Measurements from ENCODE around the gene GLUD2. TPM values are rescaled to one million over a fixed set of nuclear protein-coding genes. Genes with fewer than 3 reads are reported as not detected.

The GLUD2 gene
- total RNA-seq, 1 experiment from 2014 or later: 2.2 TPM

- no peak for DNase-seq (ENCODE audit: low read depth)
- in situ Hi-C loops (cut with HindIII; ENCODE audit: low pct_unique_long_range_greater_than_20kb, low sequenced_read_pairs): no loop called here
Observed at GRCh38 chrX:121084903-121085611, 37.6 kb downstream of the GLUD2 start.

- DNase-seq (ENCODE audit: low read depth): no peak
- in situ Hi-C loops (cut with HindIII; ENCODE audit: low pct_unique_long_range_greater_than_20kb, low sequenced_read_pairs): no loop called here
Observed at GRCh38 chrX:121085612-121086010, 38.2 kb downstream of the GLUD2 start.

DNA sequence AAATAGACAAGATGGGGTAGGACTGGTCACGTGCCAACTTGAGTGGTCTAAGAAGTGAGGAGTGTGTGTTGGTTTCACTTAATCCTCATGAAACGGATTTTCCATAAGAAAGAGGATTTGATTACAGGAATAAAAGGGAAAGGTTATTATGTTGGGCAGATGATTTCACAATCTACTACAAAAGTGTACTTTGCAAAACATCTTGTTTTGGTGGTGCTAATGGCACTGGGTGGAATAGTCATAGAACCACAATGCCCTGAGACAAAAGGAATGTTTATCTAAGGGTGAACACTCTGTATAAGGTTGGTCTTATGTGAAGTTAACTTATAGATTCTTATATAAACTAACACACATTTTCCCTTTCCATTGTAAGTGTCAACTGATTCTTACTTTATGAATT, 45.6 kb downstream of the GLUD2 start:
- no peak for DNase-seq (ENCODE audit: low read depth)
- in situ Hi-C loops (cut with HindIII; ENCODE audit: low pct_unique_long_range_greater_than_20kb, low sequenced_read_pairs): no loop called here

Other genes starting within 250 kb of the GLUD2 start
- gene CT47B1, start 171.7 kb upstream of the GLUD2 start, total RNA-seq (2014; rRNA removed; shearing (Covaris generic); ENCODE audit: low replicate concordance): not detected in 2 replicates
- not detected in 2 replicates for gene CT47A11, start 110.5 kb upstream of the GLUD2 start, total RNA-seq (2014; rRNA removed; shearing (Covaris generic); ENCODE audit: low replicate concordance)
- gene CT47A10, start 105.6 kb upstream of the GLUD2 start, total RNA-seq (2014; rRNA removed; shearing (Covaris generic); ENCODE audit: low replicate concordance): not detected in 2 replicates
- not detected in 2 replicates for gene CT47A9, start 100.7 kb upstream of the GLUD2 start, total RNA-seq (2014; rRNA removed; shearing (Covaris generic); ENCODE audit: low replicate concordance)
- not detected in 2 replicates for gene CT47A8, start 95.9 kb upstream of the GLUD2 start, total RNA-seq (2014; rRNA removed; shearing (Covaris generic); ENCODE audit: low replicate concordance)
- gene CT47A7, start 91.0 kb upstream of the GLUD2 start, total RNA-seq (2014; rRNA removed; shearing (Covaris generic); ENCODE audit: low replicate concordance): not detected in 2 replicates
- gene CT47A6, start 86.1 kb upstream of the GLUD2 start, total RNA-seq (2014; rRNA removed; shearing (Covaris generic); ENCODE audit: low replicate concordance): not detected in 2 replicates
- not detected in 2 replicates for gene CT47A5, start 81.3 kb upstream of the GLUD2 start, total RNA-seq (2014; rRNA removed; shearing (Covaris generic); ENCODE audit: low replicate concordance)
- not detected in 2 replicates for gene CT47A4, start 76.4 kb upstream of the GLUD2 start, total RNA-seq (2014; rRNA removed; shearing (Covaris generic); ENCODE audit: low replicate concordance)
- not detected in 2 replicates for gene CT47A3, start 71.5 kb upstream of the GLUD2 start, total RNA-seq (2014; rRNA removed; shearing (Covaris generic); ENCODE audit: low replicate concordance)
- gene CT47A2, start 66.7 kb upstream of the GLUD2 start, total RNA-seq (2014; rRNA removed; shearing (Covaris generic); ENCODE audit: low replicate concordance): not detected in 2 replicates
- not detected in 2 replicates for gene CT47A1, start 61.9 kb upstream of the GLUD2 start, total RNA-seq (2014; rRNA removed; shearing (Covaris generic); ENCODE audit: low replicate concordance)